Endothelial cell of umbilical vein (primary cell): ENCODE measurements around the gene FRMD5. TPM values are rescaled to one million over a fixed set of nuclear protein-coding genes. Genes with fewer than 3 reads are reported as not detected.

Experiments used
- BruUV-seq: library from RNA; stranded (reverse); fragments of 400-500 nt; replicated peaks from 2 replicates; lab custom pipeline; 2021; lab: Mats Ljungman, UMichigan
- CTCF ChIA-PET: fragments of 300-600, 350-600 bp; sonication (Branson Sonifier 250); formaldehyde crosslinking; loops from one replicate; lab custom pipeline; 2021; ENCODE audit warnings: antibody characterized with exemption, inconsistent platforms; lab: Charles Lee
- POLR2A ChIA-PET: fragments of 300-600, 350-600 bp; sonication (Branson Sonifier 250); formaldehyde crosslinking; loops from one replicate; lab custom pipeline; 2021; ENCODE audit warnings: antibody characterized with exemption, inconsistent platforms; lab: Charles Lee
- DNase-seq: peaks from one replicate; pipeline ENCODE4 v3.0.0-alpha.2; 2011; ENCODE audit warnings: low read depth, low spot score
- FAIRE-seq: peaks from 2 replicates; lab custom pipeline; 2011; peaks lifted over from hg19 to GRCh38; lab: Jason Lieb, UNC
- H2AFZ ChIP-seq: 2 replicates; pipeline ENCODE4 v1.6.0; 2012; ENCODE audit warnings: low read depth, low read length, control low read depth, inconsistent platforms
- H3K27ac ChIP-seq: 2 replicates; pipeline ENCODE4 v1.5.1; 2011; ENCODE audit warnings: low read depth, mild to moderate bottlenecking, control low read depth, low read length, moderate library complexity; ENCODE audit not compliant: insufficient read depth
- H3K27me3 ChIP-seq, 2 experiments: 2 replicates each; pipeline versions ENCODE4 v1.6.0 to v1.6.1; 2011; ENCODE audit warnings: low read length in 2 of 2, mixed read lengths in 1 of 2; ENCODE audit not compliant: control insufficient read depth in 2 of 2, insufficient read depth in 2 of 2
- H3K36me3 ChIP-seq, 2 experiments: 2 replicates in 1 of 2; 3 replicates in 1 of 2; pipeline ENCODE4 v1.5.1; 2011; ENCODE audit warnings: low read length in 2 of 2, mild to moderate bottlenecking in 1 of 2, moderate library complexity in 1 of 2; ENCODE audit not compliant: control insufficient read depth in 2 of 2, insufficient read depth in 2 of 2; ENCODE audit errors: extremely low read depth in 1 of 2
- H3K4me1 ChIP-seq: 3 replicates; pipeline ENCODE4 v1.5.1; 2011; ENCODE audit warnings: mild to moderate bottlenecking, low read length; ENCODE audit not compliant: control insufficient read depth, insufficient read depth; ENCODE audit errors: extremely low read depth
- H3K4me2 ChIP-seq: 2 replicates; pipeline ENCODE4 v1.6.1; 2011; ENCODE audit warnings: low read length, control low read depth, mixed read lengths; ENCODE audit not compliant: insufficient read depth
- H3K4me3 ChIP-seq, 3 experiments: fragments of 200-600 bp in 1 of 3; sonication (generic), shearing (Covaris generic) in 1 of 3; replicated peaks in 1 of 3; 2 replicates each; pipeline ENCODE4 v1.5.1; 2011 to 2016; ENCODE audit warnings: control low read depth in 3 of 3, low read length in 3 of 3, mild to moderate bottlenecking in 2 of 3, inconsistent platforms in 1 of 3, low read depth in 1 of 3, moderate library complexity in 1 of 3; ENCODE audit not compliant: insufficient read depth in 1 of 3
- H3K79me2 ChIP-seq: 2 replicates; pipeline ENCODE4 v1.6.0; 2012; ENCODE audit warnings: low read length, inconsistent platforms; ENCODE audit not compliant: control insufficient read depth, insufficient read depth
- H3K9ac ChIP-seq: replicated peaks from 2 replicates; pipeline ENCODE3; 2011; ENCODE audit warnings: low read length, control low read depth; ENCODE audit not compliant: insufficient read depth; ENCODE audit errors: extremely low read depth
- H3K9me1 ChIP-seq: replicated peaks from 3 replicates; pipeline ENCODE4 v1.6.0; 2011; ENCODE audit warnings: mild to moderate bottlenecking, low read length; ENCODE audit not compliant: control insufficient read depth, insufficient read depth; ENCODE audit errors: extremely low read depth
- H3K9me3 ChIP-seq: replicated peaks from 2 replicates; pipeline ENCODE4 v1.5.1; 2012; ENCODE audit warnings: low read length, inconsistent platforms; ENCODE audit not compliant: control insufficient read depth, insufficient read depth
- H4K20me1 ChIP-seq: replicated peaks from 2 replicates; pipeline ENCODE3; 2011; ENCODE audit warnings: mild to moderate bottlenecking, low read length; ENCODE audit not compliant: control insufficient read depth, insufficient read depth; ENCODE audit errors: extremely low read depth
- EZH2 ChIP-seq: IDR thresholded peaks from 2 replicates; pipeline ENCODE4 v1.6.1; 2012; ENCODE audit warnings: borderline replicate concordance, low read depth, mild to moderate bottlenecking, moderate library complexity, low read length, inconsistent platforms; ENCODE audit not compliant: severe bottlenecking
- FOS ChIP-seq: IDR thresholded peaks from 2 replicates; pipeline ENCODE4 v1.6.1; 2011; ENCODE audit warnings: mild to moderate bottlenecking, low read length, moderate library complexity, borderline replicate concordance; ENCODE audit not compliant: insufficient read depth
- GATA2 ChIP-seq: IDR thresholded peaks from 2 replicates; pipeline ENCODE4 v1.7.0; 2011; ENCODE audit warnings: low read depth, mild to moderate bottlenecking, moderate library complexity, mixed read lengths, low read length; ENCODE audit not compliant: insufficient read length, insufficient read depth
- JUN ChIP-seq: IDR thresholded peaks from 2 replicates; pipeline ENCODE4 v1.6.1; 2011; ENCODE audit warnings: borderline replicate concordance, low read depth; ENCODE audit not compliant: insufficient read length, insufficient read depth
- MYC ChIP-seq: IDR thresholded peaks from one replicate; pipeline ENCODE4 v1.6.1; 2011; ENCODE audit warnings: mild to moderate bottlenecking, low read depth, low read length
- POLR2A ChIP-seq: IDR thresholded peaks from 2 replicates; pipeline ENCODE4 v1.6.1; 2012; ENCODE audit warnings: low read depth, mild to moderate bottlenecking, control low read depth, low read length
- POLR2AphosphoS5 ChIP-seq: IDR thresholded peaks from 2 replicates; pipeline ENCODE4 v1.6.1; 2012; ENCODE audit warnings: low read depth, mild to moderate bottlenecking, control low read depth, low read length, moderate library complexity; ENCODE audit not compliant: insufficient read depth
- dilution Hi-C: fragments of 300-500 bp; cut with MboI; formaldehyde crosslinking; loops from one replicate; pipeline ENCODE4 v1.15.0; 2019; ENCODE audit warnings: low sequenced_read_pairs; ENCODE audit not compliant: extremely low pct_ligation_motif_present
- intact Hi-C: fragments of 100-400 bp; cut with micrococcal nuclease; formaldehyde crosslinking; loops from one replicate; pipeline ENCODE4 v1.10.0; 2022
- polyA plus RNA-seq, 4 experiments: library from polyadenylated mRNA; depleted of rRNA in 3 of 4; stranded (reverse) in 3 of 4; unstranded in 1 of 4; fragments of >200 nt; gene quantifications; 2 replicates each; pipeline versions ENCODE4 v1.2.1 to v1.2.3, GENCODE V29; 2011 to 2012; ENCODE audit warnings: missing spikeins in 1 of 4
- total RNA-seq: library from RNA; stranded (reverse); gene quantifications from 2 replicates; pipeline ENCODE4 v1.2.3, GENCODE V29; 2021
- TF ChIP-seq, protein P1 (sequence below), 2 donors: IDR thresholded peaks; 1 replicate in 1 of 2; 2 replicates in 1 of 2; pipeline ENCODE4 v1.5.1; 2011; ENCODE audit warnings: low read length in 2 of 2, mild to moderate bottlenecking in 2 of 2, moderate library complexity in 2 of 2, control low read depth in 1 of 2, inconsistent platforms in 1 of 2, low read depth in 1 of 2; ENCODE audit not compliant: insufficient read depth in 1 of 2; ENCODE audit errors: extremely low read depth in 1 of 2
- TF ChIP-seq, protein P2 (sequence below): IDR thresholded peaks from 2 replicates; pipeline ENCODE4 v1.6.1; 2011; ENCODE audit not compliant: insufficient read depth, insufficient read length

The FRMD5 gene
- total and polyA plus RNA-seq, 2 donors (not counting 3 experiments of a cell fraction or from before 2014, with no cell fraction given): 16.7 to 20.2 TPM

DNA sequence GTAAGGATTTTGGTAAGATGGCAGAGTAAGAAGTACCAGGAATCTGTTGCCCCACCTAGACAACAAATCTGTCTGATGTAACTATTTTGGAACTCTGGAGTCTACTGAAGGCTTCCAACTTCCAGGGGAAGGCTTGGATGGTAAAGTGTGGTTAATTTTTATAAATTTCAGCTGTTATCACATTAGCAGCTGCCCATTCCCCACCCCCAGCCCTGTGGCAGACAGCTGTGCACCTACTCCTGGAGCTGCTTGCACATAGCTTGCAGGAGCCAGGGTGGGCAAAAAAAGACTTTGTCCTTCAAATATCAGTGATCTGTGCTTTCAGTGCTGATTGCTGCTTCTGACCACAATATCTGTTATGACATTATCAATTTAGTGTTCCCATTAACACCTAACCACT, 47.4 kb downstream of the FRMD5 start:
- Histone ChIP-seq H3K4me1 (no peaks in the 10 kb centered on the region), H3K9ac (no peak overlapping the region), H3K9me3 (no peaks in the 10 kb centered on the region), H3K9me1 (no peaks in the 10 kb centered on the region), H3K4me2 (no peak overlapping the region), H3K27ac (no peak overlapping the region), H3K4me3 (no peak overlapping the region), H3K36me3 (no peaks in the 10 kb centered on the region), H4K20me1 (no peaks in the 10 kb centered on the region), H2AFZ (no peak overlapping the region), H3K27me3 (no peaks in the 10 kb centered on the region), H3K79me2 (no peaks in the 10 kb centered on the region)
- FAIRE-seq (no peak), DNase-seq (no peak)
- POLR2A ChIA-PET: no interaction called here
- CTCF ChIA-PET: no interaction called here
- BruUV-seq: no TSS peak
- dilution Hi-C loops (no loop called here), intact Hi-C loops (no loop called here)
- TF ChIP-seq FOS: no peak

DNA sequence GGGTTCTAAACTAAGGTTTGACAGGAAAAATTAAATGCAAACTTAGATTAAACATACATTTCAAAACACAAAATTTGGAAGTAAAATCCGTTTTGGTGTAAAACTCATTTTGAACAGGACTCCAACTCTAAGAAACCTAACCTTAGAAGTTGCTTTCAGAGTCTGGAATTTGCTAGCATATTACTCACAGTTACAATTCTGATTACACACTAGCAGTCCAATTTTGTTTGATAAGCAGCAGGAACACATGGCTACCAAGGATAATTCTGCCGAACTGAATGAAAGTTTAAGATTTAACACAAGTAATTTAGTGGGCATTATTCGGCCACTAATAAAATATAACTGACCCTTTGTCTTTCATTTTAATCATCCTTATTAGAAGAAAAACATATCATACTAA, 49.6 kb downstream of the FRMD5 start:
- dilution Hi-C loops: no loop called here
- H3K4me2 ChIP-seq: no peak overlapping the region
- H3K9ac ChIP-seq: no peak overlapping the region
- no peaks in the 10 kb centered on the region for H3K4me1 ChIP-seq
- H3K79me2 ChIP-seq: no peaks in the 10 kb centered on the region
- CTCF ChIA-PET: no interaction called here
- H3K27ac ChIP-seq: no peak overlapping the region
- H3K9me1 ChIP-seq: no peaks in the 10 kb centered on the region
- DNase-seq: no peak
- H4K20me1 ChIP-seq: no peaks in the 10 kb centered on the region
- no peak for TF ChIP-seq GATA2
- no peak for TF ChIP-seq MYC
- no peak for TF ChIP-seq EZH2
- no peak for TF ChIP-seq JUN
- TF ChIP-seq, protein P1, sequence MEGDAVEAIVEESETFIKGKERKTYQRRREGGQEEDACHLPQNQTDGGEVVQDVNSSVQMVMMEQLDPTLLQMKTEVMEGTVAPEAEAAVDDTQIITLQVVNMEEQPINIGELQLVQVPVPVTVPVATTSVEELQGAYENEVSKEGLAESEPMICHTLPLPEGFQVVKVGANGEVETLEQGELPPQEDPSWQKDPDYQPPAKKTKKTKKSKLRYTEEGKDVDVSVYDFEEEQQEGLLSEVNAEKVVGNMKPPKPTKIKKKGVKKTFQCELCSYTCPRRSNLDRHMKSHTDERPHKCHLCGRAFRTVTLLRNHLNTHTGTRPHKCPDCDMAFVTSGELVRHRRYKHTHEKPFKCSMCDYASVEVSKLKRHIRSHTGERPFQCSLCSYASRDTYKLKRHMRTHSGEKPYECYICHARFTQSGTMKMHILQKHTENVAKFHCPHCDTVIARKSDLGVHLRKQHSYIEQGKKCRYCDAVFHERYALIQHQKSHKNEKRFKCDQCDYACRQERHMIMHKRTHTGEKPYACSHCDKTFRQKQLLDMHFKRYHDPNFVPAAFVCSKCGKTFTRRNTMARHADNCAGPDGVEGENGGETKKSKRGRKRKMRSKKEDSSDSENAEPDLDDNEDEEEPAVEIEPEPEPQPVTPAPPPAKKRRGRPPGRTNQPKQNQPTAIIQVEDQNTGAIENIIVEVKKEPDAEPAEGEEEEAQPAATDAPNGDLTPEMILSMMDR (IDR thresholded peaks at IDR 0.05; ENCODE audit: extremely low read depth in 1 of 2, insufficient read depth in 1 of 2, low read depth in 1 of 2, low read length in 2 of 2): no peak
- no peak for TF ChIP-seq POLR2AphosphoS5
- no peak for TF ChIP-seq FOS
- TF ChIP-seq, protein P2, sequence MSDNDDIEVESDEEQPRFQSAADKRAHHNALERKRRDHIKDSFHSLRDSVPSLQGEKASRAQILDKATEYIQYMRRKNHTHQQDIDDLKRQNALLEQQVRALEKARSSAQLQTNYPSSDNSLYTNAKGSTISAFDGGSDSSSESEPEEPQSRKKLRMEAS: no peak
- TF ChIP-seq POLR2A: no peak
- H3K27me3 ChIP-seq: no peaks in the 10 kb centered on the region
- intact Hi-C loops: no loop called here
- BruUV-seq: no TSS peak
- POLR2A ChIA-PET: no interaction called here
- H3K4me3 ChIP-seq: no peak overlapping the region
- no peaks in the 10 kb centered on the region for H3K36me3 ChIP-seq
- FAIRE-seq: no peak
- H2AFZ ChIP-seq: no peak overlapping the region
- H3K9me3 ChIP-seq: no peaks in the 10 kb centered on the region
